ENCODE measurements around the gene AQP4. TPM values are rescaled to one million over a fixed set of nuclear protein-coding genes. Genes with fewer than 3 reads are reported as not detected.

AQP4 gene
- total RNA-seq, 2 experiments from 2014 or later = not detected

DNA sequence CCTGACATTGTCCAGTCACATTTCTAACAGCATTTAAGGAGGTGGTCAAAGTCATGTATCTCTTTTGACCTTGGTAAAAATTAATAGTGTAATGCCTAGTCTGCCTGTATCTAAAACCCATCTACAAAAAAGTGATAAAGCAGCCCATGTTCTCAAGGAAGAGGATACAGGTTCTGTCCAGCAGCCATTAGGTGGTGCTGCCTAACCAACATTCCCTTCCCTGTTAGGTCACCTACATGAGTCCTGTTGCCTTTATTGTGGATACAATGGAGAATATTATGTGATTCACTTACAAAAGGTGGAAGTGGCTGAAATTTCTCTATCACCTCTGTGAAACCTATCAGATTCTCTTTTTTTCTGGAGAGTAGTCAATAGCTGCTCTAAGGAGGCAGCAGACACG, 52.5 kb downstream of the AQP4 start:
- Histone ChIP-seq H3K9me3 (ENCODE audit: low read length) (no peaks in the 10 kb centered on the region), H3K4me3 (ENCODE audit: low read depth, low read length, poor library complexity, severe bottlenecking) (no peak overlapping the region), H2AFZ (ENCODE audit: low read length) (no peak overlapping the region), H3K36me3 (ENCODE audit: insufficient read depth, low read length) (no peaks in the 10 kb centered on the region), H3K4me2 (ENCODE audit: low read length) (no peak overlapping the region), H3K9me2 (ENCODE audit: insufficient read depth, low read length) (no peaks in the 10 kb centered on the region), H3K4me1 (ENCODE audit: insufficient read depth, low read length, poor library complexity, severe bottlenecking) (no peaks in the 10 kb centered on the region), H4K20me1 (ENCODE audit: insufficient read depth, low read length) (no peaks in the 10 kb centered on the region), H3K79me2 (ENCODE audit: insufficient read depth, low read depth, low read length) (no peaks in the 10 kb centered on the region), H3K27ac (ENCODE audit: low read depth, low read length, poor library complexity, severe bottlenecking) (no peak overlapping the region)
- intact Hi-C loops (cut with micrococcal nuclease; ENCODE audit: unreplicated experiment) = loop anchor here (1.0 to 10.0 kb wide), 2 partner anchors 58 to 191 kb away; no protein-coding TSS in a partner anchor
- ChIA-PET POLR2A (no interaction called here), CTCF (ENCODE audit: unreplicated experiment) (no interaction called here)
- peak; percentile 20 for DNase-seq (ENCODE audit: low spot score)
- TF ChIP-seq EZH2phosphoT487 (IDR thresholded peaks at IDR 0.05; ENCODE audit: borderline replicate concordance, low read depth, low read length) = no peak
- TF ChIP-seq, protein P1, sequence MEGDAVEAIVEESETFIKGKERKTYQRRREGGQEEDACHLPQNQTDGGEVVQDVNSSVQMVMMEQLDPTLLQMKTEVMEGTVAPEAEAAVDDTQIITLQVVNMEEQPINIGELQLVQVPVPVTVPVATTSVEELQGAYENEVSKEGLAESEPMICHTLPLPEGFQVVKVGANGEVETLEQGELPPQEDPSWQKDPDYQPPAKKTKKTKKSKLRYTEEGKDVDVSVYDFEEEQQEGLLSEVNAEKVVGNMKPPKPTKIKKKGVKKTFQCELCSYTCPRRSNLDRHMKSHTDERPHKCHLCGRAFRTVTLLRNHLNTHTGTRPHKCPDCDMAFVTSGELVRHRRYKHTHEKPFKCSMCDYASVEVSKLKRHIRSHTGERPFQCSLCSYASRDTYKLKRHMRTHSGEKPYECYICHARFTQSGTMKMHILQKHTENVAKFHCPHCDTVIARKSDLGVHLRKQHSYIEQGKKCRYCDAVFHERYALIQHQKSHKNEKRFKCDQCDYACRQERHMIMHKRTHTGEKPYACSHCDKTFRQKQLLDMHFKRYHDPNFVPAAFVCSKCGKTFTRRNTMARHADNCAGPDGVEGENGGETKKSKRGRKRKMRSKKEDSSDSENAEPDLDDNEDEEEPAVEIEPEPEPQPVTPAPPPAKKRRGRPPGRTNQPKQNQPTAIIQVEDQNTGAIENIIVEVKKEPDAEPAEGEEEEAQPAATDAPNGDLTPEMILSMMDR (conservative IDR thresholded peaks at IDR 0.05; ENCODE audit: low read length) = peak; percentile 64
- no TSS peak for BruUV-seq (replicated peaks)

DNA sequence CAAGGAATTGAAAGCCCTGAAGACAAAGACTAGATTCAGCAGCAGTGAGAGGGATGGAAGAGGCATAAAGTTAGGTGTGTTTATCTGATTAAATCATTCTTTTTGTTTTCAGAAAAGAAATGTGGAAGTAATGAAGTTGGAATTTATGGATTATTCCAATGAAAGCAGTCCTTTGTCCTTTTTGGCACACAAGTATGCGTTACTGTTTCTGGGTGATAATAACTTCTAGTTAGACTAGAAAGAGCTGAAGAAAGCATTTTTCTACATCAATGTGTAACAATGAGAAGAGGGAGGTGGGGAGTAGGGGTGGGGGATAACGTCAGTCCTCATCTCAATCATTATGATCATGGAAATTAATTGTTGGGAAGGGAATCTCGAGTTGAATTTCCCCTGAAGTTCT, 53.0 kb downstream of the AQP4 start:
- CTCF ChIA-PET (ENCODE audit: unreplicated experiment) = no interaction called here

DNA sequence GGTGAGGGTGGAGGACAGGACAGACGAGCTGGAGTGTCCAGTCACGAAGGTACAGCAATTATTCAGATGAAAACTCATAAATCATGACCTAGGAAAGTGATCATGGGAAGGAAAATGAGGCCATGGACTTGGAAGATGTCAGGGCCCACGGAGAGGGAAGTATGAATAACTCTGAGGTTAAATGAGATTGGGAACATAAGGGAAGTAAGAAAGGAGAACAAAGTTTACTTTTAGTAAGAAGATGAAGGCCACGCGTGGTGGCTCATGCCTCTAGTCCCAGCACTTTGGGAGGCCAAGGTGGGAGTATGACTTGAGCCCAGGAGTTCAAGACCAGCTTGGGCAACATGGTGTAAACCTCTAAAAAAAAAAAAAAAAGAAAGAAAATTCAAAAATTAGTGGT, 56.2 kb downstream of the AQP4 start:
- no peak overlapping the region for H2AFZ ChIP-seq (ENCODE audit: low read length)
- H4K20me1 ChIP-seq (ENCODE audit: insufficient read depth, low read length) = no peaks in the 10 kb centered on the region
- no peaks in the 10 kb centered on the region for H3K9me3 ChIP-seq (ENCODE audit: low read length)
- no peaks in the 10 kb centered on the region for H3K36me3 ChIP-seq (ENCODE audit: insufficient read depth, low read length)
- BruUV-seq (replicated peaks) = no TSS peak
- no peaks in the 10 kb centered on the region for H3K79me2 ChIP-seq (ENCODE audit: insufficient read depth, low read depth, low read length)
- no peak overlapping the region for H3K4me3 ChIP-seq (ENCODE audit: low read depth, low read length, poor library complexity, severe bottlenecking)
- H3K4me1 ChIP-seq (ENCODE audit: insufficient read depth, low read length, poor library complexity, severe bottlenecking) = no peaks in the 10 kb centered on the region
- H3K27ac ChIP-seq (ENCODE audit: low read depth, low read length, poor library complexity, severe bottlenecking) = no peak overlapping the region
- POLR2A ChIA-PET = interaction anchor here (0.5 to 0.9 kb wide), 2 partner anchors 28 to 445 kb away, joined by 3 to 6 read pairs; no protein-coding TSS in a partner anchor
- no peak for DNase-seq (ENCODE audit: low spot score)
- intact Hi-C loops (cut with micrococcal nuclease; ENCODE audit: unreplicated experiment) = loop anchor here (10.0 kb wide), 1 partner anchor 795 kb away; no protein-coding TSS in a partner anchor
- no peak for TF ChIP-seq EZH2phosphoT487 (IDR thresholded peaks at IDR 0.05; ENCODE audit: borderline replicate concordance, low read depth, low read length)
- TF ChIP-seq, protein P1 (conservative IDR thresholded peaks at IDR 0.05; ENCODE audit: low read length) = no peak
- no peak overlapping the region for H3K4me2 ChIP-seq (ENCODE audit: low read length)
- H3K9me2 ChIP-seq (ENCODE audit: insufficient read depth, low read length) = no peaks in the 10 kb centered on the region
- CTCF ChIA-PET (ENCODE audit: unreplicated experiment) = no interaction called here

More for the DNA sequence above, 53.0 kb downstream of the AQP4 start:
- no peaks in the 10 kb centered on the region for H3K79me2 ChIP-seq (ENCODE audit: insufficient read depth, low read depth, low read length)
- H2AFZ ChIP-seq (ENCODE audit: low read length) = no peak overlapping the region
- no peaks in the 10 kb centered on the region for H4K20me1 ChIP-seq (ENCODE audit: insufficient read depth, low read length)
- no peaks in the 10 kb centered on the region for H3K9me3 ChIP-seq (ENCODE audit: low read length)
- H3K27ac ChIP-seq (ENCODE audit: low read depth, low read length, poor library complexity, severe bottlenecking) = no peak overlapping the region
- no peak for TF ChIP-seq EZH2phosphoT487 (IDR thresholded peaks at IDR 0.05; ENCODE audit: borderline replicate concordance, low read depth, low read length)
- TF ChIP-seq, protein P1 (conservative IDR thresholded peaks at IDR 0.05; ENCODE audit: low read length) = no peak
- H3K4me1 ChIP-seq (ENCODE audit: insufficient read depth, low read length, poor library complexity, severe bottlenecking) = no peaks in the 10 kb centered on the region
- H3K4me2 ChIP-seq (ENCODE audit: low read length) = no peak overlapping the region
- H3K9me2 ChIP-seq (ENCODE audit: insufficient read depth, low read length) = no peaks in the 10 kb centered on the region
- H3K4me3 ChIP-seq (ENCODE audit: low read depth, low read length, poor library complexity, severe bottlenecking) = no peak overlapping the region
- POLR2A ChIA-PET = no interaction called here
- no peak for DNase-seq (ENCODE audit: low spot score)
- no peaks in the 10 kb centered on the region for H3K36me3 ChIP-seq (ENCODE audit: insufficient read depth, low read length)
- intact Hi-C loops (cut with micrococcal nuclease; ENCODE audit: unreplicated experiment) = loop anchor here (10.0 kb wide), 1 partner anchor 58 kb away; no protein-coding TSS in a partner anchor
- no TSS peak for BruUV-seq (replicated peaks)

Data from OCI-LY7 (cell line).